Stimulated activated CD4-positive, alpha-beta T cell treated with anti-CD3 and anti-CD28 coated beads, Interleukin-1b, Interleukin-23, amount 100 ng/mL, for 1 hour (primary cell): ENCODE results near the gene HES2.
"Not testable (repeated sequence)": the region's sequence is repeated elsewhere in the genome, so short reads cannot be mapped to it uniquely, and the experiment has no call there.

ENCODE experiments used
- DNase-seq, 2 donors: peaks; one replicate each; pipeline ENCODE4 v3.0.0-alpha.2; 2020; ENCODE audit warnings: low read depth in 2 of 2

HES2 gene

DNA sequence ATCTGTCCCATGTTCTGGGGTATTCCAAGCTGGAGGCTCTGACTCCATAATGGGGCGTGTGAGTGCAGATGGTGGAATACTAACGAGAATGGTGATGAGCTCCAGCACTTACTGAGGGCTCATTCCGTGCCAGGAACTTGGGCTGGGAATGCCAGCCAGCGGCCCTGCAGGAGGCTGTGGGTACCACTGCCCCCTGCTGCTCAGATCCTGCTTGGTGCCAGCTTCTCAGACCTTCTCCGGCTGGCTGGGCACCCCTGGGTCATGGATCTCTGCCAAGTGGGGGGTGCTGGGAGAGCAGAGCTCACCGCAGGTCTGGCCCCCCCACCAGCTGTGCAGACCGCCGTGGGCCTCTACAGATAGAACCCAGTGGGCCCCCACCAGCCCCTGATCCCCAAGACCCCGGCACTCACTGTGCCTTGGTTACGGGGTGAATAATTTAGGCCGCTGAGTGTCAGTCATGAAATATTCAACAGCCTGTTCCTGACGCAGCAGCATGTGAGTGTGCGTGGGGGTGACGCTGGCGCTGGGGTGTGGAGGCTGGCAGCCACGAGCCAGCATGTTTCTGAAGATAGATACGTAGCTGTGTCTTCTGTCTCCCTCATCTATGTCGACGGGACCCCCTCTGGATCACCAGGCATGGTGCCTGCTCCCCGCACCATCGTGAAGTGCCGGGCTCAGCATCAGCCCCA, 17.4 kb upstream of the HES2 start:
- DNase-seq = not testable (repeated sequence)

DNA sequence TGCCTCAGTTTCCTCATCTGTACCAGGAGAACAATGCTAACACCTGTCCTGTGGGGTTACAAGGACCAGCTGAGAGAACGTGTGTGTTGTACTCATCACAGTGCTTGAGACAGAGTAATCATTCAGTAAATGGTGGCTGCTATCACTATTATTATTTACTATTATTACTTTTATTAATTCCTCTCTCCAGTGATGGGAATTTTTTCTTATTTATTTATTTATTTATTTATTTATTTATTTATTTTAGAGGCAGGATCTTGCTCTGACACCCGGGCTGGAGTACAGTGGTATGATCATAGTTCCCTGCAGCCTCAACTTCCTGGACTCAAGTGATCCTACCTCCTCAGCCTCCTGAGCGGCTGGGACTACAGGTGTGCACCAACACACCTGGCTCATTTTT, 16.6 kb upstream of the HES2 start:
- DNase-seq = not testable (repeated sequence)

DNA sequence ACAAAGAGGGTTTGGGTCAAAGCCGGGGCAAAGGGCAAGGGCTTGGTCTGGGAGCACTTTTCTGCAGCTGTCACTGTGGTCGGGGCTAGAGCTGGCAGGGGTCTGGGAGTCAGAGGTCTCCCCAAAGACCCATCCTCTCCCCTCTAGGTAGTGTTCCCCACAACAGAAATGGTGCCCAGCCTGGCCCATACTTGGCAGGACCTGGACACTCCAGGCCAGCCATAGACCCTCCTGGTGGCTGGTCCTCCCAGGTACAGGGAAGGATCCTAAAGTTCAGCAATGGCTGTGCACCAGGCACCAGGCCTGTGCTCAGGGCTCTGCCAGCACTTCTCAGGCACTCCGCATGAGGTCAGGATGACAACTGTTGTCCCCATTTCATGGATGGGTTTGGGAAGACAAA, 15.8 kb upstream of the HES2 start:
- no peak for DNase-seq

DNA sequence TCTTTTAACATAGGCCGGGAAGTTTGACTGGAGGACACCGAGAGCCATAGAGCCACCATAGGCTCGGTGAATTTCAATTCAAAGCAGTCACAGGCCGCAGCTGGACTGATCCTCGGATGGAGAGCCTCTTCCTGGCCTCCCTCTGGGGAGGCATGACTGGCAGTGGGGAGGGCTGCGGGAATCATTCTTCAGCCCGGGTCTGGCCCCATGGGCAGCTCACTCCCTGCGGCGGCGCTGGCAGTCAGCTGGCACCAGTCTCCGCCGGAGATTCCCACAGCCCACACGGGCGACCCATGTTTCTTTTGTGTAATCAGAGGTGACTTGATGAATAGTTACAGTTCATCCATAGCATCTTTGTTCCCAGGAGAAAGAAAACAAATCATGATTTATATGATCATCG, 15.4 kb upstream of the HES2 start:
- no peak for DNase-seq

DNA sequence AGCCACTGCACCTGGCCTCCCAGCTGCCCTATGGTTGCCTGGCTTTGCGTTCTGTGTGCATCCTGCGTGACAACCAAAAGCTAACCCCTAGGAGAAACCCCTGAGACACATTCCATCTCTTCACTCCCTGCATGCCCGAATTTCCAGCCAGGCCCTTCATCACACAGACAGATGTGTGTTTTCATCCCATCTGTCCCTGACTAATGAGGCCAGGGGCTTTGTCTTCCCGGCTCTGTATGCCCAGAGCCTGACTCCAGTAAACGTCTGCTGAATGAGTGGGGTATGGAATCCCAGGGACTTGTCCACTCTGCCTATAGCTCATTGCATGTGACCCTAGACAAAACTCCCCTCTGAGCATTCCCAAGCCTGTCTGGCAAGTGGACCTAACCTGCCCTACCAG, 14.5 kb upstream of the HES2 start:
- no peak for DNase-seq

DNA sequence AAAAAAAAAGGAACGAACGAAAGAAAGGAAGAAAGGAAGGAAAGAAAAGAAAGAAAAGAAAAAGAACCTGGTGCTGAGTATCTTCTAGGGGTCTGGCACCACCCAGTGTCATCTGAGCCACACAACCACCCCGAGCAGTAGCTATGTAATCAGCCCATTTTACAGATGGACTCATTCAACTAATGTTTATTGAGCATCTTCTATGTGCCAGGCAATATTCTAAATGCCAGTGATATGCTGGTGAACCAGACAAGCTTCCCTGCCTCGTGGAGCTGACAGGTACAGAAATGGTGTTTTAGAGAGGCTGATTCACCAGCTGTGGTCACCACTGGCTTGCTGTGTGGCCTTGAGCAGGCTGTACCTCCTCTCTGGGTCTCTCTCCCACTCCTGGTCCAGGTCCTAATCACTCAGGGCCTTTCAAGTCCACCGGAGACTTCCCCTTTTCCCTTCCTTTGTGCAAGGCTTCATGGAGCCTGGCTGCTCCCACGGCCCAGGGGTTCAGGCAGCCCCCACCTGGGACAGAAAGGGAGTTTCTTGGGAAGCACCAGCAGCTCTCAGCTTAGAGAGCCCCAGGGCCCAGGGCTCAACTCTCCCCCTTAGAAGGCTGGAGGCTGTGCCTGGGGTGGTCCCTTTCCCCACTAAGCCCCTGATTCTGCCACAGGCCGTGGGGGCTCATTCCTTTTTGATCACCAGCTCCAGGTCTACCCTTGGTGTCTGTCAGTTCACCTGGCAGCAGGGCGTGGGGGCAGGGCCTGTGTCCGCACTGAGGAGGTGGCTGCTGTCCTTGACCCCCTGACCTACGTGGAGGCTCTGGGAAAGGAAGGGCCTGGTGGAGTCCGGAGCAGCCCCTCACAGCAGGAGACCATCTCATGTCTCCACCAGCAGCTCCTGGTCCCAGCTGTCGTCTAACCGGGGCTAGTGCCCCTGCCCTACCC, 12.2 kb upstream of the HES2 start:
- not testable (repeated sequence) for DNase-seq

DNA sequence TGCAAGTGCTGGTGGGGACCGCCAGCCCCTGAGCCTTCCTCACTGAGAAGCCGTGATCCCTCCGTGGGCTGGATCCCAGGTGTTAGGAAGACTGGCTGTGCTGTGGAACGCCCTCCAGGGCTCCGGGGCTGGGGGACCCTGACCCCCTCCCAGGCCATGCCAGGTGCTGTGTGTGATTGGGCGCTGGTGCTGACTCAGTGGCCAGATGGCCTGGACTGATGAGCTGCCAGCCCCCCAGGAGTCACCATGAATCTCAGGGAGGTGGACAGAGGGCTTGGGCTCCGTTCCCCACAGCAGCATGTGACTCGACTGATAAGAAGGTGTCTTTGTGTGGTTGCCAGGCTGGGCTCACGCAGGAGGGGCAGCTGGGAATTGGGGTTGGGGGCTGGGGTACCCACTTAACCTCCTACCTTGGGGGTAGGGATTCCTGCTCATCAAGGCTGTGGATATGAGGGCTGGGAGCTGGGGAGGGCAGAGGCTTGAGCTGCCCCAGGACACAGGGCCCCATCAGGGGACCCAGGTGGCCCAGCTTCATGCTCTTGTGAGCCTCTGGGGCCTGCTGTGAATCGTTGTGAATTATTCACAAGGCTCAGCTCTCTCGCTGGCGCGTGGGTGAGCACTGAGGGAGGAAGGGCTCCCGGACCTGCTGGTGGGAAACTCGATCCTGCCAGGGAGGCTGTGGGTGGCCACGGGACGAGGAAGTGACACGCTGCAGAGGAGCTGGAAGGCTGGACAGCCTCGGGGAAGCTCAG, 10.1 kb upstream of the HES2 start:
- DNase-seq = not testable (repeated sequence)

DNA sequence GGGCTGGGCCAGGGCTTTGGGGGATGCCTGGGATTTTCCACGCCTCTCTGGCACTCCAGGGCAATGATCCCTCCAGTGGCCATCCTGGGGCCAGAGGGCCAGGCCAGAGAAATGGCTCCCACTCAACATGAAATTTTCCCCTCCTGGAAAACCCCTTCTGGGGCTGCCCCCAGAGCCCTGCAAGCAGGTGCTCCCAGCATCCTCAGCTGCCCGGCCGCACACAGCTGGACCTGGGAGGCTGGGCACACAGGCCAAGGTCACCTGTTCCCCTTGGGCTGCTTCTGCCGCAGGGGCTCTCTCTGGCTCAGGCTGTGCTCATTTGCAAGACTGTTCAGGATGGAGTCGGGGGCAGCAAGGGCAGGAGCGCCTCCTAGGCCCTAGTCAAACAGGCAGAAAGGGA, 8.7 kb upstream of the HES2 start:
- not testable (repeated sequence) for DNase-seq

DNA sequence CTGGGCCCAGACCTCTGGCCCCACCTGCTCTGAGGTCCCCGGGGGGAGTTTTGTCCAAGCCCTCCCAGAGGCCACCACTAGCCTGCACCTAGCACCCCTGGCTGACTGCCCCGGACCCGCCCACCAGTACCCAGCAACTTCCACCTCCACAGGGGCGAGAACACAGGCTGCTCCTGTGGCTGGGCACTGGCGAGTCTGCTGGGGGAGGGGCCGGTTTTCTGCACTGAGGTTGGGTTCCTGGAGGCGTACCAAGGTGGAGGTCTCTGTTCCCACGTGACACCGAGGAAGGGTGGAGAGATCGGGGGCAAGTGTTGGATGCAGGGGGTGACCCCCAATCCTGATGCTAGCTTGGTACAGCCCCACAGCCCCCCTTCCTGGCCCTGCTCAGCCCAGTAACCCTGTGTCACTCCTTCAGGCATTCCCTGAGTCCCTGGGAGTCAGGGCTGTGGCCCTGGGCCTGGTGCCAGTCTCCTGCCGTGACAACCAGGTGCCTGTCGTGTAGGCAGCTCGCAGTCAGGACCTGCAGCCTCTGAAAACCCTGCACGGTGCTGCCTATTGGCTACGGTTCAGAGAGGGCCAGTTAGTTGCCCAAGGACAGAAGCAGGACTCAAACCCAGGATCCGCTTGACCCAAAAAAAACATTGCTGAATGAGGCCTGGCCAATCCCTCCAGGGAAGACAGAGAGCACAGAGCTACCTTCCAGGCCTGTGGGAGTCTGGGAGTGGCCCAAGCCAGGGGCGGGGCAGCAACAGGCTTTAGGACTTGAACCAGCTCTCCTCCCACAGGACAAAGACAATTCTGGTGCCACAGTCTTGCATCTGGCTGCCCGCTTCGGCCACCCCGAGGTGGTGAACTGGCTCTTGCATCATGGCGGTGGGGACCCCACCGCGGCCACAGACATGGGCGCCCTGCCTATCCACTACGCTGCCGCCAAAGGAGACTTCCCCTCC, 8.0 kb upstream of the HES2 start:
- no peak for DNase-seq

DNA sequence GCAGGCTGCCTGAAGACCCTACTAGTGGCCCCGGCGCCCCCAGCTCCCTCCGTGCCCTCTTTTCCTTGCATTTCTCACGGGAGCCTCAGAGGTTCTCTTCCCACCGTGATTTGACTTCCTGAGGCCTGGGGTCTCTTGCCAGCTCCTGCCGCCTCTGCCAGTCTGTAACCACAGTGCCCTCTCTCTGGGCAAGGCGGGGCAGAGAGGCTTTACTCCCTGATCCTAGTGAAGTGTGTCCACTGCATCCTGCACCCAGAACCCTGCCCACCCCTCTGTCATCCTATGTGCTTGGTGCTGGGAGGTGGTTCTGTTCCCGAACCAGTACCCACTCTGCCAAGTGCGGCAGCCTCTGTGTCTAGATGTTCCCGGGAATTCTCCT, 7.2 kb upstream of the HES2 start:
- DNase-seq = no peak

DNA sequence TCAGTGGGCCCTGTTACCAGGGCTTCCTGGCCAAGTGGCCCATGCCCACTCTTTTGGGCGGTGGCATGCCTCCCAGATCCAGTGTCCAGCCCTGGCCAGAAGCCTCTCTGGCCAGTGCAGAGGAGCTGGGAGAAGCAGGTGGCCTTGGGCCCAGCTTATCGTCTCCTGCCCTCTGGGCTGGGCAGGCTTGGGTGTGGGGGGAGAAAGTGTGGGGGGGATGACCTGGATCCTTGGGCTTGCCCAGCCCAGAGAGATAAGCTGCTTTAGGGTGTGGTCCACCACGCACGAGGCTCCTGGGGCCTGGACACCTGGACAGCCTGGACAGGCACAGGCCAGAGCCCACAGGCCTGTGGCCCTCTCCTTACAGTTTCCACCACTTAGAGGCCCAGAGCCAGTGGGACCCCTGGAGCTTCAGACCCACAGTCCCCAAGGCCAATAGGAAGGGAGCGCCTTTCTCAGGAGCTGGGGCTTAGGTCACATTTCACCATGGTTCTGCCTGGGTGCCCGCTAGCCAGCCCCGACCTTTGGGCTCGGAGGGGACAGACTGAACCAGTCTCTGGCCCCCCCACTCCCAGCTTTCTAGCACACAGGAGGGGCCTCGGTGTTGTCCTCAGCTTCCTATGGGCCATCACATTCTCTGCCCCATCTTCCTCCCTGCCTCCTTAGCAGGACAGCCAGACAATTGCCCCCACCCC, 6.7 kb upstream of the HES2 start:
- no peak for DNase-seq

DNA sequence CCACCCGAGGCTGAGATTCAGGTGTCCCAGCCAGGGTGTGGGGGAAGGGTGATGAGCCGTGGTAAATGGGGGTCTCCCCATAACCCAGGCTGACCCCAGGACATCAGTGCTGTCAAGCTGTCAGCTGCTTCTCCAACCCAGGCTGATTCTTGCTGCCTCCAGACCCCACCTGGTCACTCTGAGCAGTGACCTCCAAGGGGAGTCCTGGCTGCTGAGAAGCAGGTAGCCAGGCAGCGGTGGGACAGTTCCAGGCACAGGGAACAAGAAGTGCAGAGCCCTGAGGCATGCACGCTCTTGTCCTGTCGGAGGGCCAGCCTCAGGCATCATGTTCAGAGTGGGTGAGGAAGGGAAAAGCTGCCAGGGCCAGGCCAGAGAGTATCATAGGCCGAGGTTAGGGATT, 5.9 kb upstream of the HES2 start:
- no peak for DNase-seq

DNA sequence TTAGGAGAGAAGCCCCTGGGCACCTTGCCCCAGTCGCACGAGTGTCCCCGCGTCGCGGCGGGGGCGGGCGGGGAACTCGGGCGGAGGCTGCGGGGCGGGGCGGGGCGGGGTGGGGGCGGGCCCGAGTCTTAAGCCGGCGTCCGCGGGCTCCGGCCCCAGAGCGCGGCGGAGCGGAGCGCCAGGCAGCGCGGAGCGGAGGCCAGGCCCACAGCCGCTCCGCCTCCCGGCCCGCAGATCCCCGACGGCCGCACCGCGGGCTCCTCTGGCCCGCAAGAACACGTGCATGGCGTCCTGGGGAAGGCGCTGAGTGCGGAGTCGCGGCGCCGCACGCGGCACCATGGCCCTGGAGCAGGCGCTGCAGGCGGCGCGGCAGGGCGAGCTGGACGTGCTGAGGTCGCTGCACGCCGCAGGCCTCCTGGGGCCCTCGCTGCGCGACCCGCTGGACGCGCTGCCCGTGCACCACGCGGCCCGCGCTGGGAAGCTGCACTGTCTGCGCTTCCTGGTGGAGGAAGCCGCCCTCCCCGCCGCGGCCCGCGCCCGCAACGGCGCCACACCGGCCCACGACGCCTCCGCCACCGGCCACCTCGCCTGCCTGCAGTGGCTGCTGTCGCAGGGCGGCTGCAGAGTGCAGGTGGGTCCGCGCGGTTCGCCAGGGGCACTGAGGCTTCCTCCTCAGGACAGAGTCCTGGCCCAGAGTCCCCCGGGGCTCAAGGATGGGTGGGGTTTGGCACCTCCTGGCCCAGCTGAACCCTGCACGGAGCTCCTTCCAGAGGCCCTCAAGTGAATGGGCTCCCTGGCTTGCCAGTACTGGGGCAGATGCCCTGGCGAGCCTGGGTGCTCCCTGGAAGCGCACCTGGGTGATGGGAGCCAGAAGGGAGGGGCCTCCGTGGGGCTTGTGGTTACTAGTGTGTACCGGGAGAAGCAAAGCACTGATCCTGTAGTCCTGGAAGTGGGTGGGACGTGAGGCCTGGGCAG, 5.2 kb upstream of the HES2 start, which contains the start of gene ESPN:
TSS of gene ESPN (plus strand) at position 158 of the 975 bp plus-strand sequence. CDS start at position 338, 180 bp downstream.
- DNase-seq = no peak

DNA sequence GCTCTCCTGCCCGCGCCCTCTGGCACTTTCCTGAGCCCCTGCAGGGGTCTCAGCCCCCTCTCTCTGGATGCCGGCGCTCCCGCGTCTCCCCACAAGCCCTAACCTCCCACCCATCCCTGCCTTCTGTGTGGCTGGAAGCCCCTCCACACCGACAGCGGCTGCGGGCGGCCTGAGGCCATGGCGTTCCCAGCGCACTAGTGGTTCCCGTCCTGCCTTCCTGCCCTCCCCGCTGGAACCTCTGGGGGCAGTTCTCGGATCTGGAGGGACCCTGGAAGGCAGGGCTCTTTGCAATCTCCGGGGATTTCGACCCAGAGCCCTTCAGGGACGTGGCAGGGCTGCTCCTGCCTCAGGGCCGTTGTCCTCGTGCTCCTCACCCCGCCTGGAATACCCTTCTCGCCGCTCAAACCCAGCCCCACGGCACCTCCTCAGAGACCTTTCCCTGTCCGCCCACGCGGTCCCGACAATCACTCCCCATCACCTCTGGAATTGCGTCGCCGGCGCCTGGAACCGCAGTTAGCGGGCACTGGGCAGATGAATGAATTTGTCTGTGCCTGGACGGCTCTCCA, 4.4 kb upstream of the HES2 start:
- no peak for DNase-seq

DNA sequence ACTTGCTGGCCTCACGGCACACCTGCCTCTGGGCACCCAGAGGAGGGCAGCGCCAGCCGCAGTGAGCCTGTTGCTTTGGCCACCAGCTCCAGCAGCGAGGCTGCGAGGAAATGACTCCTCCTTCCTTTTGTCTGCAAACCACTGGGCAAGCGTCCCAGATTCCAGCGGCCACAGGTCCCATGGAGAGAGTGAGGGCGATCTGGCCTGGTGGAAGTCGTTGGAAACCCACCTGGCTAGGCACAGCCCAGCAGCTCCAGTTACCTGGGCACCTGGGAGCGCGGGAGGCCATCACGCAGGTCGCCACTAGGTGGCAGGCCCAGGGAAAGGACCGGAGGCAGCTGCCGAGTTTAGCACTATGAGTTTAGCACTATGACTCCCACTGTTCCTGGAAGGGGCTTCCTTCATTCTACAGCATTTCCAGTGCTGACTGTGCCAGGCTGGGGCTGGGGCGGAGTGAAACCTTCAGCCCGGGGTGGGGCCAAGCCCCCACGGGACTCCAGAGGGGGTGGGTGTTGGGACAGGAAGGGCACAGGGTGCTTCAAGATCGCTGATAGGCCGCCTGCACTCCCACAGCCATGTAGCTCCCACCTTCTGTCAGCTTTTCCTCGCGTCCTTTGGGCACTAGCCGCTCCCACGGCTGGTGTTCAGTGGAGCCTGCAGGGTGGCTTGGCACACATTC, 3.7 kb upstream of the HES2 start:
- DNase-seq = peak; percentile 41 to 59

DNA sequence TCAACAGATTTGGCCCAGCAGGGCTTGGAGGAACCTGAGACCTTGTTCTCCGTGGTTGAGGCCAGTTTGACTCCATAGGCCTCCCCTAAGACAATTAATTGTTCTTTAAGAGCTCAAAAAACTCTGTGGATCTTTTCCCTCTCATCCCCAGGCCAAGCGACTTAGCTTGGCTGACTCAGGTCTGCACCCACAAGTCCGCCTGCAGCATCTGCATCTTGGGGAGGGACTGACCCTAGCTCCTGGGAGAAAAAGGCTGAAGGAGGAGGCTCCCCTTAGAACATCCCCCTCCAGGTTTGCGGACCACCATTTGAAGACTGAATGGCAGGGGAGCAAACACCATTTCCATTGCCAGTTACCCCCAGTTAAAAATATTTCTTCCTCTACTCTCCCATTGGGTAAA, 1.5 kb upstream of the HES2 start:
- no peak for DNase-seq

DNA sequence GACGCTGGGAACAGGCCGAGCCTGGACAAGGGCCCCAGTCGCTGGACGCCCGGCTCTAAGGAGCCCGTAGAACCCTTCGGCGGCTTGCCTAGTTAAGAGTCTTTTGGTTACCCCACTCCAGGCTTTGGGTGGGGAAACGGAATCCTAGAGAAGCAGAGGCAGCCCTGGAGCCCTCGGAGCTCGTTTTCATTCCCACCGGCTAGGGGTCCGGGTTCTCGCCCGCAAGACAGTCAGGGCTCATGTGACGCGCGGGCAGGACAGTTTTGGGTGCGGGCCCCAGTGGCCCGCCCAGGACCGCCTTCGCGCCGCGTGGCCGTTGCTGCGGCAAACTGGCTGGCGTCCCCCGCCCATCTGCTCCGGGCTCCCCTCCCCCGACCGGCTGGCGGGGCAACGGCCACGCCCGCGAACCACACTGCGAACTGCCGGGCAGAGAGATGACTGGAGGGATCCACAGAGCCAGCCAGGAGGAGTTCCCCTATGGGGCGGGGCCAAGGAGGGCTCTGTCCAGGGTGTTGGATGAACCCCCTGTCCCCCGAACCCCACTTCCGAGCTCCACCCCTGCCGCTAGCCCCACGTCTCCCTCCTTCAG, 829 bp upstream of the HES2 start:
- DNase-seq = no peak

DNA sequence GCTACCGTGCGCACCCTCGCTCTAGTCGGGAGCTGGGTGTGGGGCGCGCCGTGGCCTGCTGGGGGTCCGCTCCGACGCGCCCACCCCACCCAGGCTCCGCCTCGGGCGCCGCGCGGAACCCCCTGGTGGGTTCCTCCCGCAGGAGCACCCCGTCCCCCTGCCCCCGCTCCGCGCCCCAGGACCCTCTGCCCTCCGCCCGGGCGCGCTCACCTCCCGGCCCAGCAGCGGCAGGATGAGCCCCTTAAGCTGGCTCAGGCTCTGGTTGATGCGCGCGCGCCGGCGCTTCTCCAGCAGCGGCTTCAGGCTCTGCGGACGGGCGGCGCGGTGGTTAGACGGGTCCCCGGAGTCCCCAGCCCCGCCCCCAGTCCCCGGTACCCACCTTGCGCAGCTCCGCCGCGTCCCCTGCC, 319 bp downstream of the HES2 start:
- no peak for DNase-seq
